Prostate gland (tissue), 2 donors: ENCODE results near the gene CUTA.

ENCODE experiments used
- CTCF ChIP-seq, 4 experiments: fragments of 200-600 bp in 2 of 4; fragments of 450-650 bp in 2 of 4; sonication (generic) in 2 of 4; IDR thresholded peaks; 1 replicate in 3 of 4; 2 replicates in 1 of 4; pipeline ENCODE4 v1.5.1; 2016 to 2019; ENCODE audit warnings: antibody characterized with exemption in 4 of 4, mild to moderate bottlenecking in 2 of 4, moderate library complexity in 2 of 4
- POLR2A ChIP-seq: fragments of 450-650 bp; IDR thresholded peaks from one replicate; pipeline ENCODE4 v1.6.1; 2016; ENCODE audit warnings: antibody characterized with exemption, mild to moderate bottlenecking

GRCh38 chr6:33428224-33428965 lies 10.5 kb upstream of the CUTA start:
- peak in 2 of 4 experiments; percentile 32 to 40 for TF ChIP-seq CTCF (IDR thresholded peaks at IDR 0.05)
- TF ChIP-seq POLR2A = no peak
